ENCODE data around the gene FYB1.

GRCh38 chr5:39138892-39139291 lies 80.5 kb downstream of the FYB1 start:
- TF ChIP-seq CTCF (IDR thresholded peaks at IDR 0.05) (no peak), POLR2A (IDR thresholded peaks at IDR 0.05) (no peak)
